HEK293T (cell line): Measurements from ENCODE around the gene PRIM1.
A peak's percentile ranks its signal among the peaks of the same experiment; 100 is the strongest.
"Not testable (repeated sequence)": the region's sequence is repeated elsewhere in the genome, so short reads cannot be mapped to it uniquely, and the experiment has no call there.

ENCODE experiments used
- CTCF ChIA-PET: fragments of 350-600 bp; formaldehyde crosslinking; extraction: SDS; loops from one replicate; lab custom pipeline; 2021; ENCODE audit warnings: antibody characterized with exemption, inconsistent platforms; lab: Yijun Ruan, JAX
- POLR2A ChIA-PET: fragments of 350-600 bp; formaldehyde crosslinking; extraction: SDS; loops from one replicate; lab custom pipeline; 2020; ENCODE audit warnings: antibody characterized with exemption, inconsistent platforms; lab: Yijun Ruan, JAX
- DNase-seq: peaks from one replicate; pipeline ENCODE4 v3.0.0; 2012; ENCODE audit warnings: mixed read lengths; ENCODE audit errors: extremely low spot score
- ARNT ChIP-seq: fragments of 450-650 bp; IDR thresholded peaks from 2 replicates; pipeline ENCODE4 v1.6.1; 2017; ENCODE audit warnings: mild to moderate bottlenecking
- BHLHE40 ChIP-seq: fragments of 450-650 bp; IDR thresholded peaks from 2 replicates; pipeline ENCODE4 v1.6.1; 2016; ENCODE audit warnings: mild to moderate bottlenecking, moderate library complexity, borderline replicate concordance
- CTBP1 ChIP-seq: fragments of 450-650 bp; IDR thresholded peaks from 2 replicates; pipeline ENCODE4 v1.6.1; 2016; ENCODE audit warnings: borderline replicate concordance
- ELF4 ChIP-seq: fragments of 450-650 bp; IDR thresholded peaks from 2 replicates; pipeline ENCODE4 v1.6.1; 2017; ENCODE audit warnings: antibody characterized with exemption
- FOXA1 ChIP-seq: fragments of 450-650 bp; IDR thresholded peaks from 2 replicates; pipeline ENCODE4 v1.6.1; 2016; ENCODE audit warnings: mild to moderate bottlenecking
- FOXK2 ChIP-seq: fragments of 450-650 bp; IDR thresholded peaks from 2 replicates; pipeline ENCODE4 v1.6.1; 2016; ENCODE audit warnings: mild to moderate bottlenecking
- FOXM1 ChIP-seq: fragments of 450-650 bp; IDR thresholded peaks from 2 replicates; pipeline ENCODE4 v1.6.1; 2017; ENCODE audit warnings: mild to moderate bottlenecking, borderline replicate concordance
- HDGF ChIP-seq: fragments of 450-650 bp; IDR thresholded peaks from 2 replicates; pipeline ENCODE4 v1.6.1; 2017; ENCODE audit warnings: antibody characterized with exemption, borderline replicate concordance
- L3MBTL2 ChIP-seq: fragments of 450-650 bp; conservative IDR thresholded peaks from 2 replicates; pipeline ENCODE4 v1.6.1; 2016; ENCODE audit warnings: mild to moderate bottlenecking
- LEF1 ChIP-seq: fragments of 450-650 bp; IDR thresholded peaks from 2 replicates; pipeline ENCODE4 v1.6.1; 2017; ENCODE audit warnings: mild to moderate bottlenecking, borderline replicate concordance
- NFRKB ChIP-seq: fragments of 450-650 bp; IDR thresholded peaks from 2 replicates; pipeline ENCODE4 v1.6.1; 2016; ENCODE audit warnings: mild to moderate bottlenecking, moderate library complexity
- SP1 ChIP-seq: fragments of 450-650 bp; IDR thresholded peaks from 2 replicates; pipeline ENCODE4 v1.6.1; 2017
- SUZ12 ChIP-seq: fragments of 450-650 bp; IDR thresholded peaks from 2 replicates; pipeline ENCODE4 v1.6.1; 2016; ENCODE audit warnings: mild to moderate bottlenecking
- TARDBP ChIP-seq: fragments of 450-650 bp; IDR thresholded peaks from 2 replicates; pipeline ENCODE4 v1.6.1; 2016
- ZNF384 ChIP-seq: fragments of 450-650 bp; IDR thresholded peaks from 2 replicates; pipeline ENCODE4 v1.6.1; 2016
- TF ChIP-seq, protein P1 (sequence below): fragments of 450-650 bp; IDR thresholded peaks from 2 replicates; pipeline ENCODE4 v1.6.1; 2016

The PRIM1 gene

DNA sequence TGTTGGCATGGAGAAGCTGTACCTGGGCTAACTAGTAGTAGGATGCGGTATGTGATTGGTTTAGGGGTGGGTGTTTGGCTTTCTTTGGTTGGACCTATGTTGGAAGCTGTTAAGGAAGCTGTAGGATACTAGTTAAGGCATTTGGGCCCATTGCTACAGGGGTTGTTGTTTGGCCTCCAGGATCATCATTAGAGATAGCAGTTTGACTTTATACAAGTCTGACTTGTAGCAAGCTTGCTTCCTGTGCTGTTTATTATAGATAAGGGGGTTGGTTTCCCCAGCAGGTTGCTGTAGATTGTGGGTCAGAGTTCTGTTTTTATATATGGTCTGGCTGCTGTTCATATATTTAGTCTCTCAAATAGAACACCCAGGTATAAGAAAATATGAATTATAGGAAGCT, 1.4 kb upstream of the PRIM1 start:
- POLR2A ChIA-PET, result interaction anchor here (1.9 to 6.3 kb wide), 2 partner anchors 28 to 358 kb away, joined by 5 to 29 read pairs; partner anchors contain the start of genes NACA and STAT6
- CTCF ChIA-PET, result interaction anchor here (0.6 to 0.7 kb wide), 2 partner anchors 41 to 250 kb away, joined by 3 to 5 read pairs; no protein-coding TSS in a partner anchor
- TF ChIP-seq FOXM1 (no peak), TARDBP (no peak), FOXA1 (no peak), LEF1 (no peak), L3MBTL2 (no peak), NFRKB (no peak), CTBP1 (no peak), HDGF (no peak), FOXK2 (no peak), ARNT (no peak), SUZ12 (no peak), BHLHE40 (no peak), ZNF384 (no peak), ELF4 (no peak)
- TF ChIP-seq, protein P1, sequence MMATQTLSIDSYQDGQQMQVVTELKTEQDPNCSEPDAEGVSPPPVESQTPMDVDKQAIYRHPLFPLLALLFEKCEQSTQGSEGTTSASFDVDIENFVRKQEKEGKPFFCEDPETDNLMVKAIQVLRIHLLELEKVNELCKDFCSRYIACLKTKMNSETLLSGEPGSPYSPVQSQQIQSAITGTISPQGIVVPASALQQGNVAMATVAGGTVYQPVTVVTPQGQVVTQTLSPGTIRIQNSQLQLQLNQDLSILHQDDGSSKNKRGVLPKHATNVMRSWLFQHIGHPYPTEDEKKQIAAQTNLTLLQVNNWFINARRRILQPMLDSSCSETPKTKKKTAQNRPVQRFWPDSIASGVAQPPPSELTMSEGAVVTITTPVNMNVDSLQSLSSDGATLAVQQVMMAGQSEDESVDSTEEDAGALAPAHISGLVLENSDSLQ, result no peak
- no peak for DNase-seq

DNA sequence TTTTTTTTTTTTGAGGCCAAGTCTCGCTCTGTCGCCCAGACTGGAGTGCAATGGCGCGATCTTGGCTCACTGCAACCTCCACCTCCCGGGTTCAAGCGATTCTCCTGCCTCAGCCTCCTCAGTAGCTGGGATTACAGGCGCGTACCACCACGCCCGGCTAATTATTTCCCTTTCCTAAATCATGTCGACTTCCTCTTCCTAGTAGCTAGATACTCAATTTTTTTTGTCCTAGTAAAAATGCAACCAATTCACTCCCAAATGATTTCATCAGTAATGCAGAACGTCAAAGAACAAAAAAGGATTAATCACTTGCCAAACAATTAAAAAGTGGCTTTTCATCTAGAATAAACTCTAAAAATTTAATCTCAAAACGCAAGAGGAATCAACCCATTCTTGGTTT, 1.5 kb downstream of the PRIM1 start:
- POLR2A ChIA-PET, result interaction anchor here (0.9 to 6.3 kb wide), 4 partner anchors 10 to 66 kb away, joined by 3 to 29 read pairs (median 4); partner anchors contain the start of gene NACA
- DNase-seq, CTCF ChIA-PET: not testable (repeated sequence)

DNA sequence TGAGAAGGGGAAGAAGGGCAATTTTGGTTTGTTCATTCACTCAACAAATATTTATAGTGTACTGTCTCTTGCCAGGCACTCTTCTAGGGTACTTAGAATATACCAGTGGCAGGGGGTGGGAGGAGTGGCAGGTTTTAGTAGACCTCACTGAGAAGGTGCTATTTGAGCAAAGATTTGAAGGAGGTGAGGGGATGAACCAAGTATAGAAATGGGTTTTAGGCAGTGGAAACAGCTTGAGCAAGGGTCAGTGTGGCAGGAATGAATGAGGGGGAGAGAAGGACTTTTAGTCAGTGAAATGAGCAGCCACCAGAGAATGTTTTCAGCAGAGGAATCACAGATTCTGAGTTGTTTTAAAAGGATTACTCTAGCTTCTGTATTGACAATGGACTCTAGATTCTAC, 2.3 kb downstream of the PRIM1 start:
- CTCF ChIA-PET, result interaction anchor here (0.6 kb wide), 1 partner anchor 181 kb away, joined by 3 read pairs; no protein-coding TSS in a partner anchor
- no peak for TF ChIP-seq L3MBTL2
- TF ChIP-seq HDGF, result no peak
- no peak for TF ChIP-seq ZNF384
- DNase-seq, result no peak
- POLR2A ChIA-PET, result interaction anchor here (1.1 to 6.3 kb wide), 2 partner anchors 24 to 251 kb away, joined by 3 to 29 read pairs; partner anchors contain the start of gene NACA

DNA sequence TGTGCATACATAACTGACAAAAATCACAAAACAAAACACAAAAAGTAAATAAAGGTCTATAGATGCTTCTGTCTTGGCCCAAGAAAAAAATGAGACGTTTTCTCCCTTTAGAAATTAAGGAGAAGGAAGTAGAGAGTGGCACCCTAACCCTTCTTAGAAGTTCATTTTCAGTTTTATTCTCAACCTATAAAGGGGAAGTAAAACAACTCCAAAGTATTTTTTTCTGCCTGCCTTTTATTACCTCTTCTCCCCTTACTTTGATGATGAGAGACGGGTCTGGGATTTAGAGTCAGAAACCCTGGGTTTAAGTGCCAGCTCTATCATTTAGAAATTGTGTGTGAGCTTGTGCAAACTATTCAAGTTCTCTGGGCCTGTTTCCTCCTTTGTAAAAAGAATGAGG, 2.8 kb downstream of the PRIM1 start:
- no peak for DNase-seq
- POLR2A ChIA-PET, result interaction anchor here (1.1 to 6.3 kb wide), 2 partner anchors 24 to 252 kb away, joined by 3 to 29 read pairs; partner anchors contain the start of gene NACA
- CTCF ChIA-PET, result interaction anchor here (0.6 kb wide), 1 partner anchor 182 kb away, joined by 3 read pairs; no protein-coding TSS in a partner anchor
- TF ChIP-seq SP1, result no peak
- no peak for TF ChIP-seq BHLHE40
- no peak for TF ChIP-seq ELF4
- no peak for TF ChIP-seq FOXK2
- TF ChIP-seq FOXA1, result no peak
- no peak for TF ChIP-seq TARDBP
- TF ChIP-seq CTBP1, result no peak
- TF ChIP-seq HDGF, result no peak
- TF ChIP-seq SUZ12, result no peak
- no peak for TF ChIP-seq LEF1
- TF ChIP-seq ARNT, result no peak
- no peak for TF ChIP-seq L3MBTL2
- TF ChIP-seq FOXM1, result no peak
- no peak for TF ChIP-seq ZNF384
- no peak for TF ChIP-seq NFRKB
- TF ChIP-seq, protein P1, result no peak

DNA sequence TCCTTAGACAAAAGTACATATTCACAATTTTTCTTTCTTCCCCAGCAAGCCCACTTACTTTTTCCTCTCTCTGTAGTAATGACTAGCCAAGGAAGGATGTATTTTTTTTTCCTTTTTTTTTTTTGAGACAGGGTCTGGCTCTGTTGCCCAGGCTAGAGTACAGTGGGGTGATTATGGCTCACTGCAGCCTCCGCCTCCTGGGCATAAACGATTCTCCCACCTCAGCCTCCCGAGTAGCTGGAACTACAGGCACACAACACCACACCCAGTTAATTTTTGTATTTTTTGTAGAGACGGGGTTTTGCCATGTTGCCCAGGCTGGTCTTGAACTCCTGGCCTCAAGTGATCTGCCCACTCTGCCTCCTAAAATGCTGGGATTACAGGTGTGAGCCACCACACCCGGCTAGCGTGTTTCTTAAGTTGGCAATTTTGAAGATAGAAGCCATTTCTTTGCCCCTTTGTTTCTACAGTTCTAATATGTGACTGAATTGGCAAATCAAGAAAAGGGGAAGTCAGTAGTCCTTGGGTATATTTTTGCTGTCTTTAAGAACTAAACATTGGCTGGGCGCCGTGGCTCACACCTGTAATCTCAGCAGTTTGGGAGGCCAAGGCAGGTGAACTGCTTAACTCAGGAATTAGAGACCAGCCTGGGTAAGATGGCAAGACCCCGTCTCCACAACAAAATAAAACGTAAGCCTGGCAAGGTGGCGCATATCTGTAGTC, 23.8 kb downstream of the PRIM1 start:
- CTCF ChIA-PET, result no interaction called here
- no peak for TF ChIP-seq NFRKB
- TF ChIP-seq ARNT, result no peak
- TF ChIP-seq CTBP1, result no peak
- TF ChIP-seq ELF4, result no peak
- TF ChIP-seq, protein P1, result no peak
- TF ChIP-seq HDGF, result no peak
- TF ChIP-seq FOXM1, result no peak
- TF ChIP-seq LEF1, result no peak
- TF ChIP-seq TARDBP, result no peak
- TF ChIP-seq SP1, result no peak
- no peak for TF ChIP-seq SUZ12
- TF ChIP-seq FOXK2, result no peak

DNA sequence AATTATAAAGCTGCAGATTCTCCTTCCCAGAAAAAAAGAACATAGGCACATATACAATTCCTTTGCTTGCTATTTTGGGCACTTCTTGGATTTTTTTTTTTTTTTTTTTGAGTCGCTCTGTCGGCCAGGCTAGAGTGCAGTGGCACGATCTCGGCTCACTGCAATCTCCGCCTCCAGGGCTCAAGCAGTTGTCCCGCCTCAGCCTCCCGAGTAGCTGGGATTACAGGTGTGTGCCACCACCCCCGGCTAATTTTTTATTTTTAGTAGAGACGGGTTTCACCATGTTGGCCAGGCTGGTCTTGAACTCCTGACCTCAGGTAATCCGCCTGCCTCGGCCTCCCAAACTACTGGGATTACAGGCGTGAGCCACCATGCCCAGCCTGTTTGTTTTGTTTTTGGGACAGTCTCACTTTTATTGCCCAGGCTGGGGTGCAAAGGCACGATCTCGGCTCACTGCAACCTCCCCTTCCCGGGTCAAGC, 25.9 kb downstream of the PRIM1 start:
- DNase-seq, result not testable (repeated sequence)
- CTCF ChIA-PET, result interaction anchor here (1.3 kb wide), 1 partner anchor 262 kb away, joined by 3 read pairs; no protein-coding TSS in a partner anchor
- POLR2A ChIA-PET, result interaction anchor here (1.1 to 3.1 kb wide), 16 partner anchors 11 to 385 kb away, joined by 3 to 69 read pairs (median 11); partner anchors contain the start of genes PRIM1, PTGES3 and STAT6
- peak; percentile 83 for TF ChIP-seq ZNF384

More for the DNA sequence above, 23.8 kb downstream of the PRIM1 start:
- POLR2A ChIA-PET, result interaction anchor here (1.2 kb wide), 1 partner anchor 39 kb away, joined by 4 read pairs; no protein-coding TSS in a partner anchor
- no peak for DNase-seq
